HepG2 (cell line): ENCODE data around the gene MTHFD1L. TPM values are rescaled to one million over a fixed set of nuclear protein-coding genes. Genes with fewer than 3 reads are reported as not detected.

Experiments used
- ADNP ChIP-seq: sonication (generic); formaldehyde crosslinking; IDR thresholded peaks from 2 replicates; pipeline ENCODE4 v1.4.0; 2020; ENCODE audit warnings: missing genetic modification reagents
- ARID3A ChIP-seq: IDR thresholded peaks from 2 replicates; pipeline ENCODE4 v1.6.1; 2012; ENCODE audit warnings: low read depth, low read length, improper control_type of control experiment
- CAMTA2 ChIP-seq: sonication (generic); formaldehyde crosslinking; IDR thresholded peaks from 2 replicates; pipeline ENCODE4 v1.4.0; 2020; ENCODE audit warnings: mild to moderate bottlenecking, missing genetic modification reagents, borderline replicate concordance
- GLMP ChIP-seq: sonication (generic); formaldehyde crosslinking; IDR thresholded peaks from 2 replicates; pipeline ENCODE4 v1.9.0; 2021; ENCODE audit warnings: missing genetic modification reagents, mild to moderate bottlenecking, borderline replicate concordance
- HBP1 ChIP-seq: IDR thresholded peaks from 2 replicates; pipeline ENCODE4 v1.6.1; 2016; ENCODE audit warnings: low read depth, control low read depth
- NFYC ChIP-seq: IDR thresholded peaks from 2 replicates; pipeline ENCODE4 v1.6.1; 2016; ENCODE audit warnings: missing genetic modification reagents, missing compliant biosample characterization
- ZNF121 ChIP-seq: sonication (generic); formaldehyde crosslinking; IDR thresholded peaks from 2 replicates; pipeline ENCODE4 v1.5.0; 2020; ENCODE audit warnings: mild to moderate bottlenecking, missing genetic modification reagents
- ZNF253 ChIP-seq: sonication (generic); formaldehyde crosslinking; IDR thresholded peaks from 2 replicates; pipeline ENCODE4 v1.8.0; 2022; ENCODE audit warnings: mild to moderate bottlenecking, missing genetic modification reagents, borderline replicate concordance
- ZNF629 ChIP-seq: sonication (generic); formaldehyde crosslinking; conservative IDR thresholded peaks from 2 replicates; pipeline ENCODE4 v1.5.0; 2020; ENCODE audit warnings: missing genetic modification reagents
- polyA plus RNA-seq, 8 experiments: library from polyadenylated mRNA; depleted of rRNA in 3 of 8; stranded (reverse) in 7 of 8; unstranded in 1 of 8; fragments of >200 nt; fragmentation: Illumina TruSeq in 4 of 8; extraction: Trizol in 4 of 8; gene quantifications; 2 replicates each; pipeline versions ENCODE4 v1.2.1 to v1.2.3, GENCODE V29; 2011 to 2016; ENCODE audit warnings: low read depth in 4 of 8, missing spikeins in 1 of 8, mixed read lengths in 1 of 8; ENCODE audit not compliant: insufficient read depth in 1 of 8
- total RNA-seq, 5 experiments: library from RNA; depleted of rRNA; stranded (reverse); fragments of >200 nt; fragmentation: Illumina TruSeq; extraction: Trizol; gene quantifications; 2 replicates each; pipeline ENCODE4 v1.2.3, GENCODE V29; 2016; ENCODE audit warnings: low read depth in 1 of 5

MTHFD1L gene
- total and polyA plus RNA-seq, 2 of the 13 experiments (the other 11 are each of a cell fraction or from before 2014, with no cell fraction given) = 24.0 to 39.6 TPM

GRCh38 chr6:151027295-151027747, 161.8 kb downstream of the MTHFD1L start (continued):
- TF ChIP-seq HBP1 (CRISPR knock-in tag) (no peak), ZNF253 (no peak), ZNF121 (CRISPR knock-in tag) (no peak), ZNF629 (CRISPR knock-in tag) (no peak), GLMP (CRISPR knock-in tag) (no peak), CAMTA2 (no peak), NFYC (no peak), ARID3A (0 out of 2 replicates have a peak, but pooled peaks have one; percentile 14), ADNP (CRISPR knock-in tag) (no peak)
